CD14-positive monocyte (primary cell): ENCODE measurements around the gene APLP1. TPM values are rescaled to one million over a fixed set of nuclear protein-coding genes. Genes with fewer than 3 reads are reported as not detected.

Source experiments
- DNase-seq, 3 donors: peaks; one replicate each; pipeline ENCODE4 v3.0.0-alpha.2; 2011 to 2022
- H2AFZ ChIP-seq: 2 replicates; pipeline ENCODE4 v1.6.0; 2012; ENCODE audit warnings: mild to moderate bottlenecking, low read depth, low read length, inconsistent platforms; ENCODE audit not compliant: insufficient read depth, poor library complexity, severe bottlenecking
- H3K27ac ChIP-seq, 2 donors: 1 replicate in 1 of 2; 2 replicates in 1 of 2; pipeline ENCODE4 v1.5.1; 2012 to 2013; ENCODE audit warnings: low read length in 2 of 2, control low read depth in 1 of 2, inconsistent platforms in 1 of 2, low read depth in 1 of 2, mild to moderate bottlenecking in 1 of 2
- H3K27me3 ChIP-seq, 2 donors: one replicate each; pipeline versions ENCODE4 v1.6.0 to v1.6.1; 2011 to 2013; ENCODE audit warnings: low read length in 2 of 2; ENCODE audit not compliant: control insufficient read depth in 2 of 2, insufficient read depth in 2 of 2
- H3K36me3 ChIP-seq, 2 donors: replicated peaks in 1 of 2; 1 replicate in 1 of 2; 2 replicates in 1 of 2; pipeline versions ENCODE4 v1.5.1 to v1.6.1; 2012 to 2013; ENCODE audit warnings: low read length in 2 of 2, control low read depth in 1 of 2, inconsistent platforms in 1 of 2, mild to moderate bottlenecking in 1 of 2; ENCODE audit not compliant: insufficient read depth in 2 of 2, control insufficient read depth in 1 of 2
- H3K4me1 ChIP-seq, 2 donors: 1 replicate in 1 of 2; 2 replicates in 1 of 2; pipeline versions ENCODE4 v1.5.1 to v1.6.1; 2012 to 2013; ENCODE audit warnings: low read length in 2 of 2, control low read depth in 1 of 2, inconsistent platforms in 1 of 2, mild to moderate bottlenecking in 1 of 2, moderate library complexity in 1 of 2; ENCODE audit not compliant: insufficient read depth in 2 of 2, control insufficient read depth in 1 of 2
- H3K4me2 ChIP-seq: replicated peaks from 2 replicates; pipeline ENCODE3; 2012; ENCODE audit warnings: low read length, moderate library complexity, mild to moderate bottlenecking; ENCODE audit not compliant: poor library complexity, severe bottlenecking; ENCODE audit errors: extremely low read depth
- H3K4me3 ChIP-seq, 3 experiments: fragments of 200-600 bp in 1 of 3; sonication (generic) in 1 of 3; replicated peaks in 1 of 3; 1 replicate in 2 of 3; 2 replicates in 1 of 3; pipeline ENCODE4 v1.5.1; 2011 to 2013; ENCODE audit warnings: low read length in 3 of 3, mild to moderate bottlenecking in 3 of 3, control low read depth in 2 of 3, low read depth in 2 of 3, inconsistent platforms in 1 of 3, moderate library complexity in 1 of 3
- H3K79me2 ChIP-seq: 2 replicates; pipeline ENCODE4 v1.6.0; 2012; ENCODE audit warnings: mild to moderate bottlenecking, control low read depth, inconsistent platforms, low read length, moderate library complexity; ENCODE audit not compliant: insufficient read depth
- H3K9ac ChIP-seq: 2 replicates; pipeline ENCODE4 v1.6.0; 2017; ENCODE audit warnings: low read length, mild to moderate bottlenecking; ENCODE audit not compliant: insufficient read depth, poor library complexity, severe bottlenecking
- H3K9me3 ChIP-seq, 2 donors: replicated peaks in 1 of 2; 1 replicate in 1 of 2; 2 replicates in 1 of 2; pipeline versions ENCODE4 v1.5.1 to v1.6.1; 2012 to 2013; ENCODE audit warnings: low read length in 2 of 2, control low read depth in 1 of 2; ENCODE audit not compliant: control insufficient read depth in 1 of 2, insufficient read depth in 1 of 2
- H4K20me1 ChIP-seq: 2 replicates; pipeline ENCODE4 v1.6.0; 2012; ENCODE audit warnings: mild to moderate bottlenecking, low read length, control low read depth, moderate library complexity; ENCODE audit not compliant: insufficient read depth
- H3K27ac Mint-ChIP-seq, 7 donors: one replicate each; pipeline ENCODE4 v1.8.0; 2020; ENCODE audit warnings: mild to moderate bottlenecking in 7 of 7, mixed read lengths in 7 of 7, moderate library complexity in 6 of 7, inconsistent platforms in 2 of 7
- H3K27me3 Mint-ChIP-seq, 3 donors: one replicate each; pipeline ENCODE4 v1.8.0; 2021 to 2022; ENCODE audit warnings: low read depth in 3 of 3, mild to moderate bottlenecking in 3 of 3, mixed read lengths in 3 of 3, moderate library complexity in 3 of 3, inconsistent platforms in 1 of 3
- H3K36me3 Mint-ChIP-seq, 2 donors: one replicate each; pipeline ENCODE4 v1.8.0; 2020; ENCODE audit warnings: mixed read lengths in 2 of 2, inconsistent platforms in 1 of 2, mild to moderate bottlenecking in 1 of 2
- H3K4me1 Mint-ChIP-seq: one replicate; pipeline ENCODE4 v1.8.0; 2020; ENCODE audit warnings: mild to moderate bottlenecking, mixed read lengths
- H3K4me3 Mint-ChIP-seq, 2 donors: one replicate each; pipeline ENCODE4 v1.8.0; 2020; ENCODE audit warnings: mild to moderate bottlenecking in 2 of 2, mixed read lengths in 2 of 2, moderate library complexity in 1 of 2
- H3K9me3 Mint-ChIP-seq, 7 donors: one replicate each; pipeline ENCODE4 v1.8.0; 2020 to 2022; ENCODE audit warnings: mixed read lengths in 7 of 7, mild to moderate bottlenecking in 6 of 7, moderate library complexity in 6 of 7, inconsistent platforms in 2 of 7
- CTCF ChIP-seq: fragments of 200-600 bp; IDR thresholded peaks from one replicate; pipeline ENCODE4 v1.8.0; 2022; ENCODE audit warnings: antibody characterized with exemption, mild to moderate bottlenecking
- WGBS: methylation state at CpG from one replicate; pipeline ENCODE4 v1.1.5; 2013; ENCODE audit warnings: missing lambda C conversion rate; ENCODE audit not compliant: insufficient coverage; 5-methylcytosine and 5-hydroxymethylcytosine counted together
- intact Hi-C, 2 donors: fragments of 100-400 bp; cut with micrococcal nuclease; formaldehyde crosslinking; loops; one replicate each; pipeline versions ENCODE4 v1.15.0 to v1.15.1; 2023
- polyA plus RNA-seq, 3 donors: library from polyadenylated mRNA; depleted of rRNA in 1 of 3; unstranded in 2 of 3; stranded (reverse) in 1 of 3; fragments of 300-500 nt in 2 of 3; fragments of >200 nt in 1 of 3; fragmentation: Illumina TruSeq in 2 of 3; gene quantifications; 1 replicate in 2 of 3; 2 replicates in 1 of 3; pipeline ENCODE4 v1.2.3, GENCODE V29; 2012 to 2021

APLP1 gene
- polyA plus RNA-seq, 3 donors, result not detected

DNA sequence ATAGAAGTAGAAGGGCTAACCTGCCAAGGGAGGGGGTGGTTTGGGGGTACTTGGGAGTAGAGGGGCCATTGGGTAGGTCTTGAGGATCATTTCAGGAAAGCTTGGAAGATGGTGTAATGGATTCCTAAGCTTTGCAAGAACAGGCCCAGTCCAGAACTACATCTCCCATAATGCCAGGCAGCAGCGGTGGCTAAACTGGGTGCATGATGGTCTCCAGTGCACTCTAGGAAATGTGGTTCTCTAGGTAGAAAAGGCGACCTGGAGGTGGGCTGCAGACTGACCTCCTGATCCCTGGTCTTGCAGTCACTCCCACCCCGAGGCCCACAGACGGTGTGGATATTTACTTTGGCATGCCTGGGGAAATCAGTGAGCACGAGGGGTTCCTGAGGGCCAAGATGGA is 3.8 kb downstream of the APLP1 start:
- H3K36me3 ChIP-seq, result no peaks in the 10 kb centered on the region
- H3K4me2 ChIP-seq, result no peak overlapping the region
- peaks cover 23 to 41% of the 10 kb centered on the region in 2 donors for H3K27me3 ChIP-seq
- Mint-ChIP-seq H3K36me3 (peaks cover 0 to 6% of the 10 kb centered on the region in 2 donors), H3K27ac (no peak overlapping the region), H3K27me3 (peaks cover 35 to 51% (median 45%) of the 10 kb centered on the region in 3 donors), H3K9me3 (peaks cover 6 to 22% (median 10%) of the 10 kb centered on the region in 7 donors), H3K4me1 (peaks cover 15% of the 10 kb centered on the region), H3K4me3 (no peak overlapping the region)
- H3K79me2 ChIP-seq, result no peaks in the 10 kb centered on the region
- intact Hi-C loops, result loop anchor here in 1 of 2 donors (10.0 kb wide), 1 partner anchor 97 kb away; the partner anchor contains the start of gene ARHGAP33
- H2AFZ ChIP-seq, result no peak overlapping the region
- no peaks in the 10 kb centered on the region for H4K20me1 ChIP-seq
- peaks cover 0 to 9% of the 10 kb centered on the region in 2 donors for H3K9me3 ChIP-seq
- 87% methylated on average over 3 of the region's 5 CpGs for WGBS
- DNase-seq, result no peak
- no peak overlapping the region for H3K27ac ChIP-seq
- H3K4me3 ChIP-seq, result no peak overlapping the region
- no peak for TF ChIP-seq CTCF
- H3K9ac ChIP-seq, result no peak overlapping the region
- H3K4me1 ChIP-seq, result peaks cover 16 to 23% of the 10 kb centered on the region in 2 donors

DNA sequence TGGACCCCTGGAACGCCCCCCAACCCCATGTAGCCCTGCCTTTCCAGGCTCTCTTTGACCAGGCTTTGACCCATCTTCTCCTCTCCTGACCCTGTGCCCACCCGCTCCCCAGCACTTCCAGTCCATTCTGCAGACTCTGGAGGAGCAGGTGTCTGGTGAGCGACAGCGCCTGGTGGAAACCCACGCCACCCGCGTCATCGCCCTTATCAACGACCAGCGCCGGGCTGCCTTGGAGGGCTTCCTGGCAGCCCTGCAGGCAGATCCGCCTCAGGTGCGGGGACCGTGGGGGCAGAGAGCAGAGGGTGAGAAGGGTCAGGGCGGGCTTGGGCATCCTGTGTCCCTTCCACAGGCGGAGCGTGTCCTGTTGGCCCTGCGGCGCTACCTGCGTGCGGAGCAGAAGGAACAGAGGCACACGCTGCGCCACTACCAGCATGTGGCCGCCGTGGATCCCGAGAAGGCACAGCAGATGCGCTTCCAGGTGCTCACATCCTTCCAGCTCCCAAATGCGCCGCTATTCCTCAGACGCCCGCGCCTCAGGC is 6.1 kb downstream of the APLP1 start:
- Mint-ChIP-seq H3K9me3 (peaks cover 6 to 9% (median 8%) of the 10 kb centered on the region in 7 donors), H3K4me1 (peaks cover 11% of the 10 kb centered on the region), H3K27ac (no peak overlapping the region), H3K36me3 (peaks cover 0 to 6% of the 10 kb centered on the region in 2 donors), H3K27me3 (peaks cover 31 to 50% (median 39%) of the 10 kb centered on the region in 3 donors), H3K4me3 (no peak overlapping the region)
- Histone ChIP-seq H2AFZ (no peak overlapping the region), H3K27ac (no peak overlapping the region), H3K4me1 (peaks cover 8 to 10% of the 10 kb centered on the region in 2 donors), H3K4me3 (no peak overlapping the region), H3K36me3 (no peaks in the 10 kb centered on the region), H4K20me1 (no peaks in the 10 kb centered on the region), H3K9ac (no peak overlapping the region), H3K9me3 (peaks cover 0 to 8% of the 10 kb centered on the region in 2 donors), H3K79me2 (no peaks in the 10 kb centered on the region), H3K27me3 (peaks cover 6 to 36% of the 10 kb centered on the region in 2 donors), H3K4me2 (no peak overlapping the region)
- DNase-seq, result no peak
- no peak for TF ChIP-seq CTCF
- WGBS, result 92% methylated on average over 32 of the region's 32 CpGs
- intact Hi-C loops, result loop anchor here in 1 of 2 donors (10.0 kb wide), 1 partner anchor 100 kb away; the partner anchor contains the start of gene ARHGAP33
